Left ventricle myocardium inferior (tissue), 1 donor: ENCODE data around the gene HRH2. TPM values are rescaled to one million over a fixed set of nuclear protein-coding genes. Genes with fewer than 3 reads are reported as not detected.

Source experiments
- DNase-seq: peaks from one replicate; pipeline ENCODE4 v3.0.0-alpha.2; 2020
- H3K27ac ChIP-seq: fragments of 200-600 bp; replicated peaks from 2 replicates; pipeline ENCODE4 v1.8.0; 2021
- H3K27me3 ChIP-seq: fragments of 200-600 bp; 2 replicates; pipeline ENCODE4 v1.8.0; 2021; ENCODE audit warnings: low read depth
- H3K36me3 ChIP-seq: fragments of 200-600 bp; 2 replicates; pipeline ENCODE4 v1.8.0; 2021
- H3K4me1 ChIP-seq: fragments of 200-600 bp; 2 replicates; pipeline ENCODE4 v1.8.0; 2021
- H3K4me3 ChIP-seq: fragments of 200-600 bp; 2 replicates; pipeline ENCODE4 v1.8.0; 2021; ENCODE audit warnings: mild to moderate bottlenecking, moderate library complexity
- H3K9me3 ChIP-seq: fragments of 200-600 bp; replicated peaks from 2 replicates; pipeline ENCODE4 v1.8.0; 2021
- CTCF ChIP-seq: fragments of 200-600 bp; IDR thresholded peaks from 2 replicates; pipeline ENCODE4 v1.8.0; 2021; ENCODE audit warnings: antibody characterized with exemption, mild to moderate bottlenecking, borderline replicate concordance
- intact Hi-C: fragments of 100-400 bp; cut with micrococcal nuclease; formaldehyde crosslinking; loops from one replicate; pipeline ENCODE4 v1.11.0; 2022
- total RNA-seq: library from RNA; stranded (reverse); fragmentation: NEBNext Ultra II Directional; extraction: Animal tissue kit (Norgen Biotek cat#: 25700); gene quantifications from one replicate; pipeline ENCODE4 v1.2.1, GENCODE V29; 2021
- donor health status: DM: no; HTN: yes; CAD: no; lungs with severe emphysema.

The HRH2 gene
- total RNA-seq, 1 donor from 2014 or later = 47.7 TPM

GRCh38 chr5:175629793-175630192 lies 28.1 kb upstream of the HRH2 start:
- DNase-seq = no peak
- H3K9me3 ChIP-seq = peaks cover 21% of the 10 kb centered on the region
- intact Hi-C loops = no loop called here
- no peak for TF ChIP-seq CTCF
- no peak overlapping the region for H3K4me3 ChIP-seq
- H3K27me3 ChIP-seq = no peaks in the 10 kb centered on the region
- H3K4me1 ChIP-seq = peaks cover 6% of the 10 kb centered on the region
- no peaks in the 10 kb centered on the region for H3K36me3 ChIP-seq
- no peak overlapping the region for H3K27ac ChIP-seq

- Histone ChIP-seq H3K9me3 (no peaks in the 10 kb centered on the region), H3K4me1 (peaks cover 6% of the 10 kb centered on the region)
- no peak for TF ChIP-seq CTCF
Observed at GRCh38 chr5:175635854-175636584, 21.9 kb upstream of the HRH2 start.

GRCh38 chr5:175638305-175638704 lies 19.6 kb upstream of the HRH2 start:
- Histone ChIP-seq H3K4me3 (no peak overlapping the region), H3K36me3 (no peaks in the 10 kb centered on the region), H3K27ac (no peak overlapping the region)

More at GRCh38 chr5:175635854-175636584, 21.9 kb upstream of the HRH2 start:
- Histone ChIP-seq H3K27ac (no peak overlapping the region), H3K27me3 (no peaks in the 10 kb centered on the region), H3K4me3 (no peak overlapping the region), H3K36me3 (no peaks in the 10 kb centered on the region)
- intact Hi-C loops = no loop called here
- DNase-seq = no peak

GRCh38 chr5:175640106-175640775 lies 17.6 kb upstream of the HRH2 start:
- Histone ChIP-seq H3K36me3 (no peaks in the 10 kb centered on the region), H3K4me3 (no peak overlapping the region), H3K27me3 (no peaks in the 10 kb centered on the region), H3K9me3 (no peaks in the 10 kb centered on the region), H3K27ac (no peak overlapping the region), H3K4me1 (peaks cover 6% of the 10 kb centered on the region)
- TF ChIP-seq CTCF = no peak
- intact Hi-C loops = no loop called here
- DNase-seq = no peak

More at GRCh38 chr5:175638305-175638704, 19.6 kb upstream of the HRH2 start:
- Histone ChIP-seq H3K9me3 (no peaks in the 10 kb centered on the region), H3K27me3 (no peaks in the 10 kb centered on the region), H3K4me1 (peaks cover 6% of the 10 kb centered on the region)
- no peak for DNase-seq
- intact Hi-C loops = no loop called here
- no peak for TF ChIP-seq CTCF

GRCh38 chr5:175642998-175643397 lies 14.9 kb upstream of the HRH2 start:
- intact Hi-C loops = no loop called here
- no peak overlapping the region for H3K4me3 ChIP-seq
- H3K36me3 ChIP-seq = no peaks in the 10 kb centered on the region
- H3K27ac ChIP-seq = no peak overlapping the region
- no peak for DNase-seq
- TF ChIP-seq CTCF = no peak
- no peaks in the 10 kb centered on the region for H3K27me3 ChIP-seq
- no peaks in the 10 kb centered on the region for H3K4me1 ChIP-seq
- H3K9me3 ChIP-seq = no peaks in the 10 kb centered on the region
